Activated CD8-positive, alpha-beta memory T cell treated with anti-CD3 and anti-CD28 coated beads for 48 hours (primary cell): ENCODE measurements around the gene SOWAHA.
A peak's percentile ranks its signal among the peaks of the same experiment; 100 is the strongest.
"Not testable (repeated sequence)": the region's sequence is repeated elsewhere in the genome, so short reads cannot be mapped to it uniquely, and the experiment has no call there.

Experiments
- DNase-seq, 3 experiments: peaks; one replicate each; pipeline ENCODE4 v3.0.0-alpha.2; 2020; ENCODE audit warnings: low read depth in 2 of 3, low spot score in 2 of 3

Gene SOWAHA

GRCh38 chr5:132806804-132807162, 6.3 kb upstream of the SOWAHA start:
- DNase-seq: not testable (repeated sequence)

GRCh38 chr5:132807163-132807838, 5.8 kb upstream of the SOWAHA start:
- no peak for DNase-seq

- DNase-seq: no peak
Measured at GRCh38 chr5:132808448-132808847, 4.7 kb upstream of the SOWAHA start.

GRCh38 chr5:132808866-132809265, 4.2 kb upstream of the SOWAHA start:
- DNase-seq: no peak

- DNase-seq: no peak
Measured at GRCh38 chr5:132810605-132811004, 2.5 kb upstream of the SOWAHA start.

GRCh38 chr5:132812123-132812765, 858 bp upstream of the SOWAHA start:
- DNase-seq: no peak

- no peak for DNase-seq
Measured at GRCh38 chr5:132813599-132814502, 749 bp downstream of the SOWAHA start.

GRCh38 chr5:132814503-132815294, 1.6 kb downstream of the SOWAHA start:
- no peak for DNase-seq

- no peak for DNase-seq
Measured at GRCh38 chr5:132815454-132815853, 2.4 kb downstream of the SOWAHA start.

- DNase-seq: no peak
Measured at GRCh38 chr5:132816083-132816482, 3.0 kb downstream of the SOWAHA start.

- DNase-seq: no peak
Measured at GRCh38 chr5:132816554-132816953, 3.5 kb downstream of the SOWAHA start.

GRCh38 chr5:132817011-132817410, 3.9 kb downstream of the SOWAHA start:
- DNase-seq: no peak

- no peak for DNase-seq
Measured at GRCh38 chr5:132819468-132819867, 6.4 kb downstream of the SOWAHA start.

- DNase-seq: peak; percentile 66 to 97 (median 94)
Measured at GRCh38 chr5:132820162-132820754, 7.2 kb downstream of the SOWAHA start.

- DNase-seq: no peak
Measured at GRCh38 chr5:132821350-132821749, 8.2 kb downstream of the SOWAHA start.

GRCh38 chr5:132821791-132822190, 8.7 kb downstream of the SOWAHA start:
- no peak for DNase-seq

- DNase-seq: no peak
Measured at GRCh38 chr5:132822650-132823480, 9.8 kb downstream of the SOWAHA start.

GRCh38 chr5:132823481-132824050, 10.5 kb downstream of the SOWAHA start:
- no peak for DNase-seq

GRCh38 chr5:132824426-132824825, 11.3 kb downstream of the SOWAHA start:
- no peak for DNase-seq
